HFF-Myc (cell line): ENCODE results near the gene GTF3C6.
A peak's percentile ranks its signal among the peaks of the same experiment; 100 is the strongest.

ENCODE experiments used
- DNase-seq: peaks from one replicate; pipeline ENCODE4 v3.0.0-alpha.2; 2011; ENCODE audit warnings: low read depth; ENCODE audit errors: extremely low read depth
- H3K4me3 ChIP-seq: replicated peaks from 2 replicates; pipeline ENCODE4 v1.5.1; 2011; ENCODE audit warnings: low read depth, mild to moderate bottlenecking, control low read depth, low read length
- CTCF ChIP-seq: IDR thresholded peaks from 2 replicates; pipeline ENCODE4 v1.5.1; 2012; ENCODE audit warnings: mild to moderate bottlenecking, low read depth, low read length, control low read depth; ENCODE audit errors: missing control alignments

Gene GTF3C6, protein sequence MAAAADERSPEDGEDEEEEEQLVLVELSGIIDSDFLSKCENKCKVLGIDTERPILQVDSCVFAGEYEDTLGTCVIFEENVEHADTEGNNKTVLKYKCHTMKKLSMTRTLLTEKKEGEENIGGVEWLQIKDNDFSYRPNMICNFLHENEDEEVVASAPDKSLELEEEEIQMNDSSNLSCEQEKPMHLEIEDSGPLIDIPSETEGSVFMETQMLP

GRCh38 chr6:110958329-110959192, at the start of gene GTF3C6:
GTF3C6 (plus strand) TSS chr6:110958706; CDS start chr6:110958770, 64 bp downstream.
- DNase-seq: peak; percentile 63
- no peak for TF ChIP-seq CTCF
- peak within 1 kb of the TSS; percentile 64 for H3K4me3 ChIP-seq

DNA sequence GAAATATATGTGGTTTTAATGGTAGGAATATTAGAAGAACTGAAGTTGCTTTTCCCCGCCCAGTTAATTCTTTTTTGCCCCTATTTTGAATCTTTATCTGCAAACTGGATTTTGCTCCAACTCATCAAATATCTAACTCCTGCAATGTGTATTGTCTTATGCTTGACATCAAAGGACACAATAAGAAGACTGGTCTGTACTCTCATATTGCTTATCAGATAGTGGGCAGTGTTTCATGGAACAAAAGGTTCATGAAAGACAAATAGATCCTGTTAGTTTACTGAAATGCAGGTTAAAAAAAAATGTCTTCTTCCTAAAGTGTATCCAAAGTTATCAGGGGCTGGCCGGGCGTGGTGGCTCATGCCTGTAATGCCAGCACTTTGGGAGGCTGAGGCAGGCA, 27.7 kb upstream of the GTF3C6 start:
- H3K4me3 ChIP-seq: no peak overlapping the region
- no peak for DNase-seq
- TF ChIP-seq CTCF: no peak

DNA sequence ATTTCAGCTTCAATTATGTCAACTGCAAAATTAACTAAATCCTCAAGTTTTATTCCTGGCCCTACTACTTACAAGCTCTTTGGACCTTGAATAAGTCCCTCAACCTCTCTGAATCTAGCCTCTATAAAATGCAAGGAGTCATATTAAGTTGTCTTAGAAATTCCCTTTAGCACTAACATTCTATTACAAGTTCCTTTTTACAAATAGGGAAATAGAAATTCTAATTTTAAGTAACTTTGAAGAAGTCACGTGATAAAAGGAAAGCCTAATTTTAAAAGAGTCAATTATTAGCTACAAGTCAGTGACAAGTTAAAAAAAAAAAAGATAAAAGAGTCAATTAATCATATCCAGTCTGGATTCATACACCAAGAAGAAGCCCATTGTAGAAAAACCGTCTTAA, 24.6 kb upstream of the GTF3C6 start:
- H3K4me3 ChIP-seq: no peak overlapping the region
- no peak for DNase-seq
- TF ChIP-seq CTCF: no peak

DNA sequence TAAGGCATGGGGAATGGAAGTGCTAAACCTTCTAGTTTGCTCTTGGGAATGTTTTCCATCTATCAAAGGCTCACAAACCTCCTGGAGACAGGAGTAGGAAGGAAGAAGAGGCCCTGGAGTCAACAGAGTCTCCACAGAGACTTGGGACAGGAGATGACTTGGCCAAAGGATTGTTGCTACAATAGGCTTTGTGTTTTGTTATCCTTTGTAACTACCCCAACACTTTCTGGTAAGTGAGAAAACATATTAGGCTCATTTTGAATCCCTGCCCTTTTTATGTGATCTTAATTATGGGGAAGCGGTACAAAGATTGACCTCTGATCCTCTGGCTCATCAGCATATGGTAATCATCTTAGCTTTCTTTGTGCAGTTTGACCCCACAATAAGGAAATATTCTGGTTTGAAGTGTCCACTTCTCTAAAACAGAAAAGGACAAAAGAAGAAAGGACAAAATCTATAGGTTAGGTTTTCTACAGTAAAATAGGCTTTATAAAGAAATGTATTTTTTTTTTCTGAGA, 24.1 kb upstream of the GTF3C6 start:
- no peak for DNase-seq
- no peak for TF ChIP-seq CTCF
- no peak overlapping the region for H3K4me3 ChIP-seq

DNA sequence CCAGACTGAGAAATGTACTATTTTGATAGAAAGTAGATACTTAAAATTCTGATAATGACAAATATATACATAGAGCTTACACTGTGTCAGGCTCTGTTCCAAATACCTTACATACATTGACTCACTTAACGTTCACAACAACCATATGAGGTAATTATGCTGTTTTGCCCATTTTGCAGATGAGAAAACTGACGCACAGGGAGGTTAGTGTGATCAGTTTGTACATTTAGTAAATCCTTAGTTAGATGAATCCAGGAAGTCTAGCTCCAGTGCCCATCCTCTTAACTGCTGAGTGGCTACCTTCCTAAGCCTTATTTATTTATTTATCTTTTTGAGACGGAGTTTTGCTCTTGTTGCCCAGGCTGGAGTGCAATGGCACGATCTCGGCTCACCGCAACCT, 23.3 kb upstream of the GTF3C6 start:
- no peak overlapping the region for H3K4me3 ChIP-seq
- no peak for TF ChIP-seq CTCF
- no peak for DNase-seq

DNA sequence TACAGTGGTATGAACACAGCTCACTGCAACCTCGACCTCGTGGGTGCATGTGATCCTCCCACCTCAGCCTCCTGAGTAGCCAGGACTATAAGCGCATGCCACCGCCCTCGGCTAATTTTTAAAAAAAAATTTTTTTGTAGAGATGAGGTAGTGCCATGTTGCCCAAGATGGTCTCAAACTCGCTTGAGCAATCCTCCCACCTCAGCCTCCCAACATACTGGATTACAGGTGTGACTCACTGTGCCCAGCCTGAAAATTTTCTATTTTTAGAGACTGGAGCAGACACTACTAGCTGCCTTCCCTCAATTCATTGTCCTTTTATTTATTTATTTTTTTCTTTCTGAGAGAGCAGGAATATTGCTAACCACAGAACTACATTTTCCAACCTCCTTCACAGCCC, 20.3 kb upstream of the GTF3C6 start:
- no peak for DNase-seq
- no peak for TF ChIP-seq CTCF
- no peak overlapping the region for H3K4me3 ChIP-seq
